ENCODE measurements around the gene XBP1. TPM values are rescaled to one million over a fixed set of nuclear protein-coding genes. Genes with fewer than 3 reads are reported as not detected.

XBP1 gene
- total and polyA plus RNA-seq, 10 of the 15 experiments (the other 5 are each of a cell fraction or from before 2014, with no cell fraction given), result 44.5 to 313 (median 149) TPM

DNA sequence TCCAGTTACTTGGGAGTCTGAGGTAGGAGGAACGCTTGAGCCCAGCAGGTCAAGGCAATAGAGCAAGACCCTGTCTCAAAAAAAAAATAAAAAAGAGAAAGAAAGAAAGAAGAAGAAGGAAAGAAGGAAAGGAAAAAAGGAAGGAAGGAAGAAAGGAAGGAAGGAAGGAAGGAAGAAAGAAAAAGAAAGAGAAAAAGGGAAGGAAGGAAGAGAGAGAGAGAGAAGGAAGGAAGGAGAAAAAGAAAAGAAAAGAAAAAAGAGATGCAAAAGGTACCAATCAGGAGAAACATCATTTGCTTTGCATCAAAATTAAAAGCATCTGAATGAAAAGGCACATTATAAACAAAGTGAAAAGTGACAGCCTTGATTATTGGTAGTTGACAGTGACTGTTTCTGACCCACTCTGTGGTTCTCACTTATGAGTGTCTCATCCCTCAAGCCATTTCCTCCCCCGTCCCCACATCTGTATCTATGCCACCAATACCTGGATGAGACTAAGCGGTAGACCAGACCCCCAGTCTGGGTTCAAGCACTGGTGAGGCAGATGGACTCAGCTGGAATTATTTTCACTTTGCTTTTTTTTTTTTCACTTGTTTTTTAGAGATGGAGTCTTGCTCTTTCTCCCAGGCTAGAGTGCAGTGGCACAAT is 33.0 kb upstream of the XBP1 start:
- Histone ChIP-seq H3K4me3 (no peak overlapping the region), H3K4me2 (ENCODE audit: control insufficient read depth, insufficient read depth) (no peak overlapping the region), H3K79me2 (ENCODE audit: control insufficient read depth, insufficient read depth, low read length) (no peaks in the 10 kb centered on the region), H3K9ac (ENCODE audit: control insufficient read depth, insufficient read depth, low read length) (no peak overlapping the region), H4K20me1 (ENCODE audit: control insufficient read depth, insufficient read depth) (no peaks in the 10 kb centered on the region), H3K27me3 (replicated peaks in 1 of 2; ENCODE audit: control insufficient read depth in 2 of 2, insufficient read depth in 2 of 2, low read length in 1 of 2) (no peaks in the 10 kb centered on the region), H3K36me3 (ENCODE audit: control insufficient read depth in 2 of 2, insufficient read depth in 2 of 2, low read length in 1 of 2) (no peaks in the 10 kb centered on the region), H2AFZ (ENCODE audit: control insufficient read depth, low read depth, low read length) (no peak overlapping the region), H3K4me1 (ENCODE audit: control insufficient read depth, insufficient read depth, low read length) (peaks cover 4% of the 10 kb centered on the region), H3K27ac (ENCODE audit: control insufficient read depth, insufficient read depth) (no peak overlapping the region), H3K9me3 (replicated peaks; ENCODE audit: control insufficient read depth, insufficient read depth, low read length) (no peaks in the 10 kb centered on the region)
- in situ Hi-C loops (cut with MboI), result loop anchor here (10.0 kb wide), 1 partner anchor 789 kb away; no protein-coding TSS in a partner anchor
- no peak for TF ChIP-seq NFIC (IDR thresholded peaks at IDR 0.05; ENCODE audit: low read depth, low read length)
- TF ChIP-seq BMI1 (IDR thresholded peaks at IDR 0.05; ENCODE audit: borderline replicate concordance), result no peak
- no peak for TF ChIP-seq ZNF217 (IDR thresholded peaks at IDR 0.05)
- no peak for TF ChIP-seq SUPT20H (IDR thresholded peaks at IDR 0.05; ENCODE audit: borderline replicate concordance, control insufficient read depth, low read depth, low read length)
- TF ChIP-seq POLR2AphosphoS2 (IDR thresholded peaks at IDR 0.05; ENCODE audit: low read depth, low read length), result no peak
- no peak for TF ChIP-seq ZSCAN29 (IDR thresholded peaks at IDR 0.05)
- TF ChIP-seq IRF4 (IDR thresholded peaks at IDR 0.05; ENCODE audit: low read depth, low read length), result no peak
- TF ChIP-seq KLF5 (IDR thresholded peaks at IDR 0.05; ENCODE audit: partially characterized antibody), result no peak
- no peak for TF ChIP-seq CHD1 (IDR thresholded peaks at IDR 0.05; ENCODE audit: low read depth, low read length)
- TF ChIP-seq, protein P1, sequence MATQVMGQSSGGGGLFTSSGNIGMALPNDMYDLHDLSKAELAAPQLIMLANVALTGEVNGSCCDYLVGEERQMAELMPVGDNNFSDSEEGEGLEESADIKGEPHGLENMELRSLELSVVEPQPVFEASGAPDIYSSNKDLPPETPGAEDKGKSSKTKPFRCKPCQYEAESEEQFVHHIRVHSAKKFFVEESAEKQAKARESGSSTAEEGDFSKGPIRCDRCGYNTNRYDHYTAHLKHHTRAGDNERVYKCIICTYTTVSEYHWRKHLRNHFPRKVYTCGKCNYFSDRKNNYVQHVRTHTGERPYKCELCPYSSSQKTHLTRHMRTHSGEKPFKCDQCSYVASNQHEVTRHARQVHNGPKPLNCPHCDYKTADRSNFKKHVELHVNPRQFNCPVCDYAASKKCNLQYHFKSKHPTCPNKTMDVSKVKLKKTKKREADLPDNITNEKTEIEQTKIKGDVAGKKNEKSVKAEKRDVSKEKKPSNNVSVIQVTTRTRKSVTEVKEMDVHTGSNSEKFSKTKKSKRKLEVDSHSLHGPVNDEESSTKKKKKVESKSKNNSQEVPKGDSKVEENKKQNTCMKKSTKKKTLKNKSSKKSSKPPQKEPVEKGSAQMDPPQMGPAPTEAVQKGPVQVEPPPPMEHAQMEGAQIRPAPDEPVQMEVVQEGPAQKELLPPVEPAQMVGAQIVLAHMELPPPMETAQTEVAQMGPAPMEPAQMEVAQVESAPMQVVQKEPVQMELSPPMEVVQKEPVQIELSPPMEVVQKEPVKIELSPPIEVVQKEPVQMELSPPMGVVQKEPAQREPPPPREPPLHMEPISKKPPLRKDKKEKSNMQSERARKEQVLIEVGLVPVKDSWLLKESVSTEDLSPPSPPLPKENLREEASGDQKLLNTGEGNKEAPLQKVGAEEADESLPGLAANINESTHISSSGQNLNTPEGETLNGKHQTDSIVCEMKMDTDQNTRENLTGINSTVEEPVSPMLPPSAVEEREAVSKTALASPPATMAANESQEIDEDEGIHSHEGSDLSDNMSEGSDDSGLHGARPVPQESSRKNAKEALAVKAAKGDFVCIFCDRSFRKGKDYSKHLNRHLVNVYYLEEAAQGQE (IDR thresholded peaks at IDR 0.05; ENCODE audit: low read depth, low read length), result no peak
- TF ChIP-seq, protein P2, sequence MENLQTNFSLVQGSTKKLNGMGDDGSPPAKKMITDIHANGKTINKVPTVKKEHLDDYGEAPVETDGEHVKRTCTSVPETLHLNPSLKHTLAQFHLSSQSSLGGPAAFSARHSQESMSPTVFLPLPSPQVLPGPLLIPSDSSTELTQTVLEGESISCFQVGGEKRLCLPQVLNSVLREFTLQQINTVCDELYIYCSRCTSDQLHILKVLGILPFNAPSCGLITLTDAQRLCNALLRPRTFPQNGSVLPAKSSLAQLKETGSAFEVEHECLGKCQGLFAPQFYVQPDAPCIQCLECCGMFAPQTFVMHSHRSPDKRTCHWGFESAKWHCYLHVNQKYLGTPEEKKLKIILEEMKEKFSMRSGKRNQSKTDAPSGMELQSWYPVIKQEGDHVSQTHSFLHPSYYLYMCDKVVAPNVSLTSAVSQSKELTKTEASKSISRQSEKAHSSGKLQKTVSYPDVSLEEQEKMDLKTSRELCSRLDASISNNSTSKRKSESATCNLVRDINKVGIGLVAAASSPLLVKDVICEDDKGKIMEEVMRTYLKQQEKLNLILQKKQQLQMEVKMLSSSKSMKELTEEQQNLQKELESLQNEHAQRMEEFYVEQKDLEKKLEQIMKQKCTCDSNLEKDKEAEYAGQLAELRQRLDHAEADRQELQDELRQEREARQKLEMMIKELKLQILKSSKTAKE (IDR thresholded peaks at IDR 0.05; ENCODE audit: low read depth, poor library complexity, severe bottlenecking), result no peak
- TF ChIP-seq POLR2A (IDR thresholded peaks at IDR 0.05; ENCODE audit: low read depth, low read length), result no peak
- no peak for TF ChIP-seq TCF12 (IDR thresholded peaks at IDR 0.05; ENCODE audit: low read depth, low read length)
- TF ChIP-seq NBN (IDR thresholded peaks at IDR 0.05), result no peak
- no peak for TF ChIP-seq PML (IDR thresholded peaks at IDR 0.05; ENCODE audit: low read length)
- TF ChIP-seq NFXL1 (IDR thresholded peaks at IDR 0.05; ENCODE audit: borderline replicate concordance), result no peak
- TF ChIP-seq EED (IDR thresholded peaks at IDR 0.05; ENCODE audit: low read depth), result no peak
- no peak for TF ChIP-seq PAX5 (IDR thresholded peaks at IDR 0.05; ENCODE audit: borderline replicate concordance, low read depth, low read length)
- TF ChIP-seq TARDBP (IDR thresholded peaks at IDR 0.05; ENCODE audit: borderline replicate concordance), result no peak
- no peak for TF ChIP-seq MXI1 (IDR thresholded peaks at IDR 0.05; ENCODE audit: low read depth, low read length)
- ChIA-PET CTCF (interaction anchor here (0.6 to 7.5 kb wide), 4 partner anchors 45 to 923 kb away, joined by 3 to 152 read pairs (median 66); no protein-coding TSS in a partner anchor), SMC1A (ENCODE audit: uncharacterized antibody, unreplicated experiment) (interaction anchor here (0.6 to 8.5 kb wide), 6 partner anchors 12 to 233 kb away, joined by 3 to 137 read pairs (median 4); no protein-coding TSS in a partner anchor), POLR2A (no interaction called here), RAD21 (ENCODE audit: unreplicated experiment) (interaction anchor here (1.6 to 1.8 kb wide), 2 partner anchors 208 to 233 kb away, joined by 5 to 6 read pairs; no protein-coding TSS in a partner anchor)
- ATAC-seq (no peak), FAIRE-seq (no peak), DNase-seq (ENCODE audit: low read depth, low spot score) (no peak)
- intact Hi-C loops (cut with micrococcal nuclease; ENCODE audit: unreplicated experiment), result no loop called here
- 54% methylated on average over 3 of the region's 3 CpGs for WGBS (ENCODE audit: insufficient coverage, insufficient replicate concordance, low lambda C conversion rate, missing lambda C conversion rate)
- no TSS peak for BruUV-seq (replicated peaks)

Data from GM12878 (cell line).